ENCODE data around the gene XIRP2. TPM values are rescaled to one million over a fixed set of nuclear protein-coding genes. Genes with fewer than 3 reads are reported as not detected.

XIRP2 gene
- total and polyA plus RNA-seq, 2 of the 13 experiments (the other 11 are each of a cell fraction or from before 2014, with no cell fraction given): 0.04 to 0.05 TPM

DNA sequence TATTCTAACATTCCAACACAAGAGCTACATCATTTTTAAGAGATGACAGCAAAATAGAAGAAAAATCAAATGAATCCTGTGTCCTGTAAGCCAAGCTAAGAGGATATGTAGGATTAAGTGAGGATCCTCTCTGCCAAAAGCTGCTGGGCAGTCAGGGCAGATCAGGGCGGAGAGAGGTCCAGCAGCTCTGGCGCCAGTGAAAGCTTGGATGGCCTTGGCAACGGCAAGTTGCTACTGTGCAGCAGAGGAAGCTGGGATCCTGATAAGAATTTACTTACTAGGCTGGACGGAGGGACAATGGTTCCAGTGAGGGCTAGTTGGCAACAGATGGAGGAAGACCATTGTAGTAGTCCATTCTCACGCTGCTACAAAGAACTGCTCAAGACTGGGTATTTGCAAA is 391.5 kb downstream of the XIRP2 start:
- Histone ChIP-seq H3K4me1 (ENCODE audit: insufficient read depth, low read length) (no peaks in the 10 kb centered on the region), H3K36me3 (replicated peaks in 1 of 2; ENCODE audit: control insufficient read depth in 1 of 2, insufficient read depth in 2 of 2, low read length in 2 of 2) (no peaks in the 10 kb centered on the region), H3K79me2 (ENCODE audit: insufficient read depth, low read length) (no peaks in the 10 kb centered on the region), H3K27me3 (ENCODE audit: control insufficient read depth in 1 of 2, insufficient read depth in 2 of 2, low read length in 2 of 2) (no peaks in the 10 kb centered on the region), H3K4me3 (replicated peaks in 1 of 3; ENCODE audit: insufficient read depth in 1 of 3, low read depth in 2 of 3, low read length in 3 of 3) (no peak overlapping the region), H2AFZ (ENCODE audit: low read length) (no peak overlapping the region), H3K9me3 (ENCODE audit: low read length) (no peaks in the 10 kb centered on the region), H3K4me2 (ENCODE audit: low read depth, low read length) (no peak overlapping the region), H4K20me1 (ENCODE audit: insufficient read depth, low read length) (no peaks in the 10 kb centered on the region), H3K9ac (ENCODE audit: insufficient read depth, low read depth, low read length) (no peak overlapping the region), H3K27ac (ENCODE audit: extremely low read length, insufficient read depth, low read length) (no peak overlapping the region)
- POLR2A ChIA-PET: no interaction called here
- DNase-seq (ENCODE audit: low spot score) (no peak), FAIRE-seq (no peak), ATAC-seq (no peak)
- in situ Hi-C loops (cut with HindIII; ENCODE audit: extremely low pct_ligation_motif_present, low pct_unique_long_range_greater_than_20kb) (no loop called here), intact Hi-C loops (cut with micrococcal nuclease; ENCODE audit: unreplicated experiment) (no loop called here)
- no peak for TF ChIP-seq SRY (CRISPR knock-in tag; IDR thresholded peaks at IDR 0.05)
- TF ChIP-seq ZNF75D (CRISPR knock-in tag; IDR thresholded peaks at IDR 0.05; ENCODE audit: borderline replicate concordance): no peak
- TF ChIP-seq NR2F2 (IDR thresholded peaks at IDR 0.05; ENCODE audit: borderline replicate concordance, low read depth): no peak
- TF ChIP-seq, protein P1, sequence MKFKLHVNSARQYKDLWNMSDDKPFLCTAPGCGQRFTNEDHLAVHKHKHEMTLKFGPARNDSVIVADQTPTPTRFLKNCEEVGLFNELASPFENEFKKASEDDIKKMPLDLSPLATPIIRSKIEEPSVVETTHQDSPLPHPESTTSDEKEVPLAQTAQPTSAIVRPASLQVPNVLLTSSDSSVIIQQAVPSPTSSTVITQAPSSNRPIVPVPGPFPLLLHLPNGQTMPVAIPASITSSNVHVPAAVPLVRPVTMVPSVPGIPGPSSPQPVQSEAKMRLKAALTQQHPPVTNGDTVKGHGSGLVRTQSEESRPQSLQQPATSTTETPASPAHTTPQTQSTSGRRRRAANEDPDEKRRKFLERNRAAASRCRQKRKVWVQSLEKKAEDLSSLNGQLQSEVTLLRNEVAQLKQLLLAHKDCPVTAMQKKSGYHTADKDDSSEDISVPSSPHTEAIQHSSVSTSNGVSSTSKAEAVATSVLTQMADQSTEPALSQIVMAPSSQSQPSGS (CRISPR knock-in tag; IDR thresholded peaks at IDR 0.05): no peak
- TF ChIP-seq, protein P2, sequence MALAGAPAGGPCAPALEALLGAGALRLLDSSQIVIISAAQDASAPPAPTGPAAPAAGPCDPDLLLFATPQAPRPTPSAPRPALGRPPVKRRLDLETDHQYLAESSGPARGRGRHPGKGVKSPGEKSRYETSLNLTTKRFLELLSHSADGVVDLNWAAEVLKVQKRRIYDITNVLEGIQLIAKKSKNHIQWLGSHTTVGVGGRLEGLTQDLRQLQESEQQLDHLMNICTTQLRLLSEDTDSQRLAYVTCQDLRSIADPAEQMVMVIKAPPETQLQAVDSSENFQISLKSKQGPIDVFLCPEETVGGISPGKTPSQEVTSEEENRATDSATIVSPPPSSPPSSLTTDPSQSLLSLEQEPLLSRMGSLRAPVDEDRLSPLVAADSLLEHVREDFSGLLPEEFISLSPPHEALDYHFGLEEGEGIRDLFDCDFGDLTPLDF (CRISPR knock-in tag; IDR thresholded peaks at IDR 0.05): no peak
- no peak for TF ChIP-seq MIER2 (CRISPR knock-in tag; IDR thresholded peaks at IDR 0.05)
- no peak for TF ChIP-seq RCOR2 (CRISPR knock-in tag; IDR thresholded peaks at IDR 0.05)
- no peak for TF ChIP-seq HMG20A (CRISPR knock-in tag; IDR thresholded peaks at IDR 0.05; ENCODE audit: borderline replicate concordance)
- no peak for TF ChIP-seq ZFP1 (CRISPR knock-in tag; IDR thresholded peaks at IDR 0.05)
- no peak for TF ChIP-seq ZNF660 (CRISPR knock-in tag; IDR thresholded peaks at IDR 0.05; ENCODE audit: borderline replicate concordance, low read depth)
- no peak for TF ChIP-seq ETV6 (CRISPR knock-in tag; conservative IDR thresholded peaks at IDR 0.05)
- TF ChIP-seq ZNF20 (CRISPR knock-in tag; IDR thresholded peaks at IDR 0.05): no peak
- TF ChIP-seq ZNF350 (CRISPR knock-in tag; IDR thresholded peaks at IDR 0.05; ENCODE audit: borderline replicate concordance, low read depth): no peak
- TF ChIP-seq NAIF1 (CRISPR knock-in tag; IDR thresholded peaks at IDR 0.05; ENCODE audit: borderline replicate concordance): no peak
- TF ChIP-seq FLYWCH1 (CRISPR knock-in tag; IDR thresholded peaks at IDR 0.05): no peak
- no peak for TF ChIP-seq MTA3 (CRISPR knock-in tag; IDR thresholded peaks at IDR 0.05)
- WGBS (ENCODE audit: low lambda C conversion rate): 21% methylated on average over 5 of the region's 5 CpGs
- CTCF ChIA-PET (ENCODE audit: low intra/inter-chr PET ratio, low total read pairs): no interaction called here
- BruUV-seq (replicated peaks): no TSS peak
